GM12801 (cell line): Measurements from ENCODE around the gene NCKAP5L.

Source experiments
- TF ChIP-seq, protein P1 (sequence below): IDR thresholded peaks from one replicate; pipeline ENCODE4 v1.5.1; 2011; ENCODE audit warnings: control low read depth; ENCODE audit not compliant: insufficient read length; ENCODE audit errors: extremely low read depth

NCKAP5L gene

GRCh38 chr12:49811961-49812401 lies 16.2 kb downstream of the NCKAP5L start:
- TF ChIP-seq, protein P1, sequence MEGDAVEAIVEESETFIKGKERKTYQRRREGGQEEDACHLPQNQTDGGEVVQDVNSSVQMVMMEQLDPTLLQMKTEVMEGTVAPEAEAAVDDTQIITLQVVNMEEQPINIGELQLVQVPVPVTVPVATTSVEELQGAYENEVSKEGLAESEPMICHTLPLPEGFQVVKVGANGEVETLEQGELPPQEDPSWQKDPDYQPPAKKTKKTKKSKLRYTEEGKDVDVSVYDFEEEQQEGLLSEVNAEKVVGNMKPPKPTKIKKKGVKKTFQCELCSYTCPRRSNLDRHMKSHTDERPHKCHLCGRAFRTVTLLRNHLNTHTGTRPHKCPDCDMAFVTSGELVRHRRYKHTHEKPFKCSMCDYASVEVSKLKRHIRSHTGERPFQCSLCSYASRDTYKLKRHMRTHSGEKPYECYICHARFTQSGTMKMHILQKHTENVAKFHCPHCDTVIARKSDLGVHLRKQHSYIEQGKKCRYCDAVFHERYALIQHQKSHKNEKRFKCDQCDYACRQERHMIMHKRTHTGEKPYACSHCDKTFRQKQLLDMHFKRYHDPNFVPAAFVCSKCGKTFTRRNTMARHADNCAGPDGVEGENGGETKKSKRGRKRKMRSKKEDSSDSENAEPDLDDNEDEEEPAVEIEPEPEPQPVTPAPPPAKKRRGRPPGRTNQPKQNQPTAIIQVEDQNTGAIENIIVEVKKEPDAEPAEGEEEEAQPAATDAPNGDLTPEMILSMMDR, result no peak

DNA sequence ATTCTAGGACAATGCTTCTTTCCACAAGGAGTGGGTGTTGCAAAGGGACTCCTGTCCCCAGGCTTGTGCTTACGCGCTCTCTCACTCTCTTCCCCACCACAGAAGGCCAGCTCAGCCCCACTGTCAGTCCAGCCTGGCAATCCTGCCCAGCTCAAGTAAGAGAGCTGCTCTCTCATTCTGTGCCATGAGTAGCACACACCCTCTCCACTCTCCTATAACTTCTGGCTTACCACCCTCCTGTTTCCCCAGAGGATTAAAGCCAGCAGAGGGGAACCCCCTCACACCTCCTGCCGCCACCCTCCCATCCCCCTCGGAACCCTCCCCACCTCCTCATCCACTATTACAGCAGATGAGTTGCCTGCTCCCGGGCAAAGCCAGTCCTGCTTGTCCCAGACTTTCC lies 17.1 kb downstream of the NCKAP5L start:
- TF ChIP-seq, protein P1, result no peak

DNA sequence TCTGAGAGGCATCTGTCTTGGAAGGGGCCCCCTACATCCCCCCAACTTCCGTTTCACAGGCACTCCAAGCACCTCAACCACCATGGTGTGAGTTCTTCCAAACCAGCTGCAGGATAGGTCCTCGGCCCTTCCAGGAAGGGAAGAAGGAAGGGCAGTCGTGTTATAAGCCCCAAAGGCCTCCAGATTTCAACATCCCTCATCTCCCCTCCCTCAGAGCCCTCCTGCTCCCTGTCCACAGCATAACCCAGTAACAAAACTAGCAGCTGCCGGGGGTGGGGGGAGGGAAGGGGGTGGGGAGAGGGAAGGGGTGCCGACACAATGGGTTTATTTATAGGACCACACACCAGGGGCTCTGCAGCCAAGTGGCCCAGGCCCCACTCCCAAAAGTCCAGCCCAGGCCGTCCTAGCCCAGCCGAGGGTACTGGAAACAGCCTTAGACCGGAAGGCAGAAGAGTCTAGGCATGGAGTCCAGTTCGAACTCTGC lies 18.3 kb downstream of the NCKAP5L start:
- TF ChIP-seq, protein P1, result no peak

- TF ChIP-seq, protein P1, result no peak
Observed at GRCh38 chr12:49809381-49809905, 18.8 kb downstream of the NCKAP5L start.

GRCh38 chr12:49808686-49809380 lies 19.4 kb downstream of the NCKAP5L start:
- TF ChIP-seq, protein P1, result no peak

GRCh38 chr12:49807991-49808580 lies 20.1 kb downstream of the NCKAP5L start:
- TF ChIP-seq, protein P1, result no peak

- TF ChIP-seq, protein P1, result no peak
Observed at GRCh38 chr12:49806877-49807276, 21.3 kb downstream of the NCKAP5L start.
